GM18498 (cell line): ENCODE results near the gene CDCA5.

Experiments used
- ATAC-seq: cut with Tn5 transposase; IDR thresholded peaks from one replicate; pipeline ENCODE4 v1.9.1; 2021; ENCODE audit warnings: mild to moderate bottlenecking, moderate library complexity; ENCODE audit not compliant: unreplicated experiment

CDCA5 gene

GRCh38 chr11:65077451-65077850, 6.4 kb downstream of the CDCA5 start:
- ATAC-seq: no peak

- no peak for ATAC-seq
Observed at GRCh38 chr11:65072631-65072966, 11.2 kb downstream of the CDCA5 start.

- no peak for ATAC-seq
Observed at GRCh38 chr11:65071907-65072630, 11.8 kb downstream of the CDCA5 start.

- no peak for ATAC-seq
Observed at GRCh38 chr11:65069217-65069616, 14.6 kb downstream of the CDCA5 start.

- no peak for ATAC-seq
Observed at GRCh38 chr11:65067446-65067845, 16.4 kb downstream of the CDCA5 start.

GRCh38 chr11:65066805-65067291, 17.0 kb downstream of the CDCA5 start:
- no peak for ATAC-seq

GRCh38 chr11:65066315-65066714, 17.5 kb downstream of the CDCA5 start:
- ATAC-seq: no peak

GRCh38 chr11:65065851-65066250, 18.0 kb downstream of the CDCA5 start:
- ATAC-seq: no peak

GRCh38 chr11:65064847-65065240, 19.0 kb downstream of the CDCA5 start:
- ATAC-seq: no peak

- no peak for ATAC-seq
Observed at GRCh38 chr11:65063532-65063931, 20.3 kb downstream of the CDCA5 start.

- ATAC-seq: no peak
Observed at GRCh38 chr11:65060913-65061408, 22.9 kb downstream of the CDCA5 start.

- no peak for ATAC-seq
Observed at GRCh38 chr11:65059959-65060824, 23.6 kb downstream of the CDCA5 start.

GRCh38 chr11:65059523-65059922, 24.3 kb downstream of the CDCA5 start:
- no peak for ATAC-seq

GRCh38 chr11:65058419-65059054, 25.3 kb downstream of the CDCA5 start, which contains the start of gene NAALADL1:
TSS of gene NAALADL1 (minus strand) at chr11:65058553. CDS start at chr11:65058521, 32 bp downstream.
- no peak for ATAC-seq

GRCh38 chr11:65058012-65058411, 25.8 kb downstream of the CDCA5 start:
- no peak for ATAC-seq

- ATAC-seq: no peak
Observed at GRCh38 chr11:65057526-65057925, 26.3 kb downstream of the CDCA5 start.

GRCh38 chr11:65056999-65057398, 26.8 kb downstream of the CDCA5 start:
- ATAC-seq: no peak

GRCh38 chr11:65055538-65055937, 28.3 kb downstream of the CDCA5 start:
- no peak for ATAC-seq

GRCh38 chr11:65053827-65054508, 29.9 kb downstream of the CDCA5 start:
- no peak for ATAC-seq

GRCh38 chr11:65051398-65051858, 32.4 kb downstream of the CDCA5 start:
- no peak for ATAC-seq
